IMR-90 (cell line): ENCODE results near the gene RGS5. TPM values are rescaled to one million over a fixed set of nuclear protein-coding genes. Genes with fewer than 3 reads are reported as not detected.

ENCODE experiments used
- ATAC-seq: fragments of 200-7000 bp; cut with Tn5 transposase; 2 replicates; pipeline ENCODE4 v1.9.1; 2020; ENCODE audit warnings: low read depth, mild to moderate bottlenecking, moderate library complexity
- BruUV-seq: library from RNA; stranded (reverse); fragments of 400-500 nt; replicated peaks from 2 replicates; lab custom pipeline; 2021; lab: Mats Ljungman, UMichigan
- CTCF ChIA-PET: fragments of 300-600 bp; formaldehyde crosslinking; extraction: SDS; loops from one replicate; lab custom pipeline; 2021; ENCODE audit warnings: antibody characterized with exemption; lab: Yijun Ruan, JAX
- POLR2A ChIA-PET: fragments of 300-600 bp; sonication (Branson Sonifier 250); formaldehyde crosslinking; loops from one replicate; lab custom pipeline; 2022; ENCODE audit warnings: antibody characterized with exemption; ENCODE audit not compliant: unreplicated experiment; lab: Charles Lee
- DNase-seq: peaks from one replicate; pipeline ENCODE4 v3.0.0; 2013
- H2AFZ ChIP-seq: replicated peaks from 2 replicates; pipeline ENCODE3; 2013; ENCODE audit warnings: low read length, mild to moderate bottlenecking; ENCODE audit not compliant: poor library complexity
- H2AK5ac ChIP-seq: 2 replicates; pipeline ENCODE4 v1.6.1; 2013; ENCODE audit warnings: low read depth, low read length, inconsistent platforms
- H2AK9ac ChIP-seq: replicated peaks from 2 replicates; pipeline ENCODE3; 2013; ENCODE audit warnings: mild to moderate bottlenecking, low read depth, low read length, moderate library complexity; ENCODE audit not compliant: poor library complexity
- H2BK120ac ChIP-seq: 2 replicates; pipeline ENCODE4 v1.6.1; 2013; ENCODE audit warnings: low read depth, low read length, inconsistent platforms
- H2BK15ac ChIP-seq: 3 replicates; pipeline ENCODE4 v1.6.1; 2013; ENCODE audit warnings: low read depth, low read length, inconsistent platforms
- H2BK20ac ChIP-seq: 2 replicates; pipeline ENCODE4 v1.6.1; 2013; ENCODE audit warnings: low read depth, mild to moderate bottlenecking, inconsistent platforms, low read length, moderate library complexity
- H2BK5ac ChIP-seq: 2 replicates; pipeline ENCODE4 v1.6.1; 2013; ENCODE audit warnings: mild to moderate bottlenecking, low read depth, low read length, inconsistent platforms; ENCODE audit not compliant: poor library complexity, severe bottlenecking
- H3K14ac ChIP-seq: replicated peaks from 2 replicates; pipeline ENCODE4 v1.6.1; 2013; ENCODE audit warnings: low read depth, low read length, inconsistent platforms
- H3K18ac ChIP-seq: 2 replicates; pipeline ENCODE4 v1.6.1; 2013; ENCODE audit warnings: low read depth, low read length, control low read depth
- H3K23ac ChIP-seq: 2 replicates; pipeline ENCODE4 v1.6.1; 2013; ENCODE audit warnings: low read depth, low read length, inconsistent platforms
- H3K27ac ChIP-seq: 2 replicates; pipeline ENCODE4 v1.5.1; 2013; ENCODE audit warnings: mild to moderate bottlenecking, control low read depth, low read length; ENCODE audit not compliant: insufficient read depth
- H3K27me3 ChIP-seq: 2 replicates; pipeline ENCODE4 v1.6.1; 2013; ENCODE audit warnings: low read length; ENCODE audit not compliant: control insufficient read depth, insufficient read depth
- H3K36me3 ChIP-seq: 2 replicates; pipeline ENCODE4 v1.6.1; 2013; ENCODE audit warnings: low read length, mixed read lengths; ENCODE audit not compliant: control insufficient read depth, insufficient read depth
- H3K4ac ChIP-seq: 2 replicates; pipeline ENCODE4 v1.6.1; 2013; ENCODE audit warnings: low read depth, low read length, inconsistent platforms
- H3K4me1 ChIP-seq: 2 replicates; pipeline ENCODE4 v1.6.1; 2013; ENCODE audit warnings: low read length, mixed read lengths; ENCODE audit not compliant: control insufficient read depth, insufficient read depth
- H3K4me2 ChIP-seq: 2 replicates; pipeline ENCODE4 v1.6.1; 2013; ENCODE audit warnings: low read depth, mild to moderate bottlenecking, control low read depth, low read length, moderate library complexity
- H3K4me3 ChIP-seq: 2 replicates; pipeline ENCODE4 v1.5.1; 2013; ENCODE audit warnings: low read depth, mild to moderate bottlenecking, control low read depth, low read length, moderate library complexity; ENCODE audit not compliant: insufficient read depth
- H3K56ac ChIP-seq: 2 replicates; pipeline ENCODE4 v1.6.1; 2013; ENCODE audit warnings: low read length, inconsistent platforms; ENCODE audit not compliant: insufficient read depth; ENCODE audit errors: extremely low read depth
- H3K79me1 ChIP-seq, 2 experiments: 2 replicates each; pipeline ENCODE4 v1.6.1; 2013; ENCODE audit warnings: low read length in 2 of 2, inconsistent platforms in 1 of 2, low read depth in 1 of 2
- H3K9ac ChIP-seq: 2 replicates; pipeline ENCODE4 v1.6.1; 2013; ENCODE audit warnings: low read depth, low read length, control low read depth
- H3K9me1 ChIP-seq: 2 replicates; pipeline ENCODE4 v1.6.1; 2013; ENCODE audit warnings: low read length, inconsistent platforms; ENCODE audit not compliant: insufficient read depth
- H3K9me3 ChIP-seq: 2 replicates; pipeline ENCODE4 v1.6.1; 2013; ENCODE audit warnings: low read length; ENCODE audit not compliant: control insufficient read depth, insufficient read depth
- H4K20me1 ChIP-seq: 2 replicates; pipeline ENCODE4 v1.6.1; 2013; ENCODE audit warnings: low read length, inconsistent platforms; ENCODE audit not compliant: insufficient read depth
- H4K5ac ChIP-seq: 2 replicates; pipeline ENCODE4 v1.6.1; 2013; ENCODE audit warnings: mild to moderate bottlenecking, low read depth, low read length, control low read depth
- H4K8ac ChIP-seq, 2 experiments: 2 replicates each; pipeline ENCODE4 v1.6.1; 2013; ENCODE audit warnings: low read depth in 2 of 2, low read length in 2 of 2, control low read depth in 1 of 2, inconsistent platforms in 1 of 2
- H4K91ac ChIP-seq: 2 replicates; pipeline ENCODE4 v1.6.1; 2013; ENCODE audit warnings: low read depth, low read length, inconsistent platforms; ENCODE audit not compliant: insufficient read depth
- CEBPB ChIP-seq: IDR thresholded peaks from 2 replicates; pipeline ENCODE4 v1.6.1; 2012; ENCODE audit warnings: low read depth, low read length, improper control_type of control experiment
- FOS ChIP-seq: fragments of 150-350 bp; IDR thresholded peaks from 2 replicates; pipeline ENCODE4 v1.6.1; 2016; ENCODE audit warnings: low read depth, low read length
- MAFK ChIP-seq: IDR thresholded peaks from 2 replicates; pipeline ENCODE4 v1.6.1; 2012; ENCODE audit warnings: low read depth, low read length, improper control_type of control experiment
- MAZ ChIP-seq: IDR thresholded peaks from 2 replicates; pipeline ENCODE4 v1.6.1; 2012; ENCODE audit warnings: low read depth, mild to moderate bottlenecking, low read length, improper control_type of control experiment, moderate library complexity, borderline replicate concordance
- NFE2L2 ChIP-seq: fragments of 150-350 bp; IDR thresholded peaks from 2 replicates; pipeline ENCODE4 v1.6.1; 2016; ENCODE audit warnings: low read depth, mild to moderate bottlenecking, low read length
- POLR2A ChIP-seq: IDR thresholded peaks from 2 replicates; pipeline ENCODE4 v1.6.1; 2012; ENCODE audit warnings: mild to moderate bottlenecking, low read depth, low read length
- RAD21 ChIP-seq: IDR thresholded peaks from 2 replicates; pipeline ENCODE4 v1.6.1; 2012; ENCODE audit warnings: low read length, improper control_type of control experiment
- RCOR1 ChIP-seq: IDR thresholded peaks from 2 replicates; pipeline ENCODE4 v1.6.1; 2012; ENCODE audit warnings: mild to moderate bottlenecking, low read length, improper control_type of control experiment; ENCODE audit not compliant: insufficient replicate concordance
- RFX5 ChIP-seq: IDR thresholded peaks from 2 replicates; pipeline ENCODE4 v1.8.0; 2012; ENCODE audit warnings: low read depth, mild to moderate bottlenecking, low read length, moderate library complexity
- WGBS, 2 experiments: methylation state at CpG; one replicate each; pipeline versions ENCODE4 v1.1.5 to v1.1.7; 2013; ENCODE audit warnings: missing lambda C conversion rate in 2 of 2; ENCODE audit not compliant: insufficient read length in 1 of 2; ENCODE audit errors: extremely low coverage in 2 of 2; 5-methylcytosine and 5-hydroxymethylcytosine counted together
- dilution Hi-C: fragments of 300-500 bp; cut with HindIII; formaldehyde crosslinking; loops from one replicate; pipeline ENCODE4 v1.14.3; 2018; ENCODE audit warnings: low sequenced_read_pairs; ENCODE audit not compliant: unreplicated experiment
- in situ Hi-C: fragments of 300-500 bp; cut with MboI; formaldehyde crosslinking; loops from 3 replicates; pipeline ENCODE4 v1.14.3; 2019; ENCODE audit warnings: low sequenced_read_pairs, inconsistent platforms, mixed read lengths
- intact Hi-C: fragments of 100-400 bp; cut with micrococcal nuclease; formaldehyde crosslinking; loops from 2 replicates; pipeline ENCODE4 v1.10.0; 2022
- polyA plus RNA-seq, 3 experiments: library from polyadenylated mRNA; depleted of rRNA; stranded (reverse); fragments of >200 nt; gene quantifications; 2 replicates each; pipeline ENCODE4 v1.2.3, GENCODE V29; 2012; ENCODE audit warnings: low replicate concordance in 1 of 3
- total RNA-seq: library from RNA; depleted of rRNA; stranded (reverse); fragments of >200 nt; gene quantifications from 2 replicates; pipeline ENCODE4 v1.2.3, GENCODE V29; 2012
- TF ChIP-seq, protein P1 (sequence below): conservative IDR thresholded peaks from 2 replicates; pipeline ENCODE4 v1.5.1; 2012; ENCODE audit warnings: mild to moderate bottlenecking, low read depth, low read length, improper control_type of control experiment

RGS5 gene
- total and polyA plus RNA-seq, 2 of the 4 experiments (the other 2 are of a cell fraction) = 21.4 to 40.0 TPM

DNA sequence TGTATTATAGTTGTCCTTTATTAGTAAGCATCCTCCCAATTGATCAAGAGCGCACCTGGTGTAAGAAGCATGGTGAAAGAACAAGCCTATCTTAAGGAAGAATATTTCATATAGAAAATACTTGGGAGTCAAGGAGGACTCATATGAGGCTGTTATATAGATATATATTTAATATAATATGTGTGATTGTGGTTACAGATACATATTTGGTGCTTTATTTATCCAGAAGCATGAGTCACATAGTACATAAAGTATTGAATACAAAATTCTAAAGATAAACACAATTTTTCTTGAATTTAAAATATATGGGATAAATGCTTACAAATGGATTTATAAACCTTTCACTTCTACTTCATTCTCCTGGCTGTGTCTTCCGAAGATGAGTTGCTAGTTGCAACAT is 60.6 kb downstream of the RGS5 start:
- Histone ChIP-seq H2BK120ac (no peak overlapping the region), H3K4me1 (no peaks in the 10 kb centered on the region), H3K79me1 (no peaks in the 10 kb centered on the region), H4K20me1 (no peaks in the 10 kb centered on the region), H3K27ac (no peak overlapping the region), H3K4ac (no peak overlapping the region), H3K4me2 (no peak overlapping the region), H4K91ac (no peak overlapping the region), H2BK15ac (no peak overlapping the region), H2AK5ac (no peak overlapping the region), H3K56ac (no peak overlapping the region), H3K36me3 (no peaks in the 10 kb centered on the region), H4K5ac (no peak overlapping the region), H3K4me3 (no peak overlapping the region), H2BK20ac (no peak overlapping the region), H2AK9ac (no peak overlapping the region), H3K9ac (no peak overlapping the region), H3K9me1 (0 out of 2 replicates have a peak, but pooled peaks cover 2% of the 10 kb centered on the region), H4K8ac (no peak overlapping the region), H3K9me3 (no peaks in the 10 kb centered on the region), H3K18ac (no peak overlapping the region), H2BK5ac (no peak overlapping the region), H2AFZ (no peak overlapping the region), H3K14ac (no peak overlapping the region), H3K27me3 (no peaks in the 10 kb centered on the region), H3K23ac (no peak overlapping the region)
- BruUV-seq = no TSS peak
- ATAC-seq = no peak
- WGBS, 2 experiments = no CpG with 5 or more reads among the region's 2 CpGs
- ChIA-PET POLR2A (no interaction called here), CTCF (no interaction called here)
- intact Hi-C loops (no loop called here), dilution Hi-C loops (no loop called here), in situ Hi-C loops (no loop called here)
- TF ChIP-seq MAFK (no peak), CEBPB (no peak), RAD21 (no peak), RFX5 (no peak), MAZ (no peak), POLR2A (no peak), RCOR1 (no peak), NFE2L2 (no peak), FOS (no peak)
- TF ChIP-seq, protein P1, sequence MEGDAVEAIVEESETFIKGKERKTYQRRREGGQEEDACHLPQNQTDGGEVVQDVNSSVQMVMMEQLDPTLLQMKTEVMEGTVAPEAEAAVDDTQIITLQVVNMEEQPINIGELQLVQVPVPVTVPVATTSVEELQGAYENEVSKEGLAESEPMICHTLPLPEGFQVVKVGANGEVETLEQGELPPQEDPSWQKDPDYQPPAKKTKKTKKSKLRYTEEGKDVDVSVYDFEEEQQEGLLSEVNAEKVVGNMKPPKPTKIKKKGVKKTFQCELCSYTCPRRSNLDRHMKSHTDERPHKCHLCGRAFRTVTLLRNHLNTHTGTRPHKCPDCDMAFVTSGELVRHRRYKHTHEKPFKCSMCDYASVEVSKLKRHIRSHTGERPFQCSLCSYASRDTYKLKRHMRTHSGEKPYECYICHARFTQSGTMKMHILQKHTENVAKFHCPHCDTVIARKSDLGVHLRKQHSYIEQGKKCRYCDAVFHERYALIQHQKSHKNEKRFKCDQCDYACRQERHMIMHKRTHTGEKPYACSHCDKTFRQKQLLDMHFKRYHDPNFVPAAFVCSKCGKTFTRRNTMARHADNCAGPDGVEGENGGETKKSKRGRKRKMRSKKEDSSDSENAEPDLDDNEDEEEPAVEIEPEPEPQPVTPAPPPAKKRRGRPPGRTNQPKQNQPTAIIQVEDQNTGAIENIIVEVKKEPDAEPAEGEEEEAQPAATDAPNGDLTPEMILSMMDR = no peak
- DNase-seq = no peak
